ES-I3 (cell line): ENCODE measurements around the gene SYNPO2.

Experiments used
- H3K36me3 ChIP-seq: 2 replicates; pipeline ENCODE4 v1.6.1; 2013; ENCODE audit warnings: mild to moderate bottlenecking, low read length, control low read depth, moderate library complexity; ENCODE audit not compliant: insufficient read depth
- H3K4me1 ChIP-seq: 2 replicates; pipeline ENCODE4 v1.6.1; 2013; ENCODE audit warnings: mild to moderate bottlenecking, control low read depth, low read length; ENCODE audit not compliant: insufficient read depth
- H3K9ac ChIP-seq: 2 replicates; pipeline ENCODE4 v1.6.1; 2013; ENCODE audit warnings: low read depth, mild to moderate bottlenecking, low read length, moderate library complexity
- H3K9me3 ChIP-seq: 2 replicates; pipeline ENCODE4 v1.6.1; 2013; ENCODE audit warnings: mild to moderate bottlenecking, low read length, moderate library complexity; ENCODE audit not compliant: control insufficient read depth, insufficient read depth

Gene SYNPO2

GRCh38 chr4:119098306-119098705 is 209.7 kb downstream of the SYNPO2 start:
- no peak overlapping the region for H3K9ac ChIP-seq
- H3K9me3 ChIP-seq, result peaks cover 6% of the 10 kb centered on the region; the same call in 1 of the 2 replicates
- no peaks in the 10 kb centered on the region for H3K36me3 ChIP-seq
- peaks cover 14% of the 10 kb centered on the region for H3K4me1 ChIP-seq

GRCh38 chr4:119099227-119099810 is 210.7 kb downstream of the SYNPO2 start:
- Histone ChIP-seq H3K9me3 (peaks cover 6% of the 10 kb centered on the region; the same call in 1 of the 2 replicates), H3K9ac (no peak overlapping the region), H3K4me1 (peaks cover 20% of the 10 kb centered on the region), H3K36me3 (no peaks in the 10 kb centered on the region)

- Histone ChIP-seq H3K9ac (no peak overlapping the region), H3K4me1 (peaks cover 25% of the 10 kb centered on the region), H3K9me3 (peaks cover 6% of the 10 kb centered on the region; the same call in 1 of the 2 replicates), H3K36me3 (no peaks in the 10 kb centered on the region)
Observed at GRCh38 chr4:119100655-119101054, 212.0 kb downstream of the SYNPO2 start.

DNA sequence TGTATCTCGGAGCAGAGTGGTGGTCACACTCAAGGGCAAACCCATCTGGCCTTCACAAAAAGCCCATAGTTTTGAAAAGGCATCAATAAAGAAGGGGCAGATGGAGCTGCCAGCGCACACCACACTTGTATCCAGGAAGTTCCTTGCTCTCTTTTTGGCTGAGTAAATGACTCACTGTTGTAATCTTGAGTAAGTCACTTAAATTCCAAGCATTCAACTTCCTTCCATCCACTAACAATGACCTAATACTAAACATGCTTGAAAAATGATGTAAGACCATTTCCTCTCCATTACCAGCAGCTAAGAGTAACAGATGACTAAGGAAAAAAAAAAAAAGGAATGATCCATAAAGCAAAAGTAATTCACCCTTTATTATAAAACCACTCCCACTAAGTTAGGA is 214.6 kb downstream of the SYNPO2 start:
- peaks cover 31% of the 10 kb centered on the region for H3K4me1 ChIP-seq
- H3K9ac ChIP-seq, result no peak overlapping the region; the same call in 1 of the 2 replicates
- peaks cover 6% of the 10 kb centered on the region; the same call in 1 of the 2 replicates for H3K9me3 ChIP-seq
- no peaks in the 10 kb centered on the region for H3K36me3 ChIP-seq

DNA sequence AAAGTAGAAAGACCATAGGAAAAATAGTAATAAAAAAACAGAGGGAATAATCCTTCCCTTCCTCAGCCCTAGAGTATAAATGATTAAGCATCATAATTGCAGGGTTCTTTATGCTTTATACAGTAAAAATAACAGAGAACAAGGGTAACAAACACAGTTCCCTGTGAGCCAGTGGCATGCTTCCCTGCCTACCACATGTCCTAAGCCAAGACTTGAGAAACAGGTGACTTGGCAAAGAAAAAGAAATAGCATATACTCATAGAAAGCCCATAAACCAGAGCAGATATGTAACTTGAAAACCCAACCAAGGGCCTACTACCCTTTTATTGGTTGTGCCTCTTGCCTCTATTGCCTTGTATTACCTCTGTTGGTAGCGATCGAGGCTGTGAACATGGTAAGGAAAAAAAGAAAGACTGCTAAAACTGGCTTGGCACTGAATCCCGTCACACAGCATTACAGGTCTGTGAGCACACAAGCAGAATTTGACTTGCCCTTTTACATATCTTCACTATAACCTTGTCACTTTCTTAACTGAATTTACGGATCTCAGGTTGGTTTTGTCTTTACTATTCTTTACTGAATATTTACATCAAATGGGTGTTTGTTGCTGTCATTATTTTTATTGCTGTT is 216.1 kb downstream of the SYNPO2 start:
- peaks cover 6% of the 10 kb centered on the region; the same call in 1 of the 2 replicates for H3K9me3 ChIP-seq
- no peak overlapping the region for H3K9ac ChIP-seq
- no peaks in the 10 kb centered on the region for H3K36me3 ChIP-seq
- peaks cover 31% of the 10 kb centered on the region for H3K4me1 ChIP-seq

DNA sequence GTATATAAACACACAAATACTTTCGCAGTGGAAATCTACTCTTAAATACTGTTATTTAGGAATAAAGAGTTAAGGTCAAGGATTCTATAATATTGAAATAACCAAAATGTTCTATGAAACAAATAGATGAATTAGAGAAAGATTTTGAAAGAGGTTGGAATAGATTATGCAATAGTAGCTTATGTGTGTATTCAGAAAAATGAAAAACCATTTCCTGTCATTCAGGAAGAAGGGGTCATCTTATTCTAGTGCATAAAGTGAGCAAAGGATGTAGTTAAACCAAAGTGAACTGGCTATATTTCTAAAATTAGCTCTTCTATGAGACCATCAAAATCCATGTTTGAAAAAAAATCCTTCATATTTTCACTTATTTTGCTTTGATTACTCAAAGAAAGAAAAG is 217.0 kb downstream of the SYNPO2 start:
- no peaks in the 10 kb centered on the region for H3K36me3 ChIP-seq
- no peak overlapping the region for H3K9ac ChIP-seq
- H3K4me1 ChIP-seq, result peaks cover 31% of the 10 kb centered on the region

DNA sequence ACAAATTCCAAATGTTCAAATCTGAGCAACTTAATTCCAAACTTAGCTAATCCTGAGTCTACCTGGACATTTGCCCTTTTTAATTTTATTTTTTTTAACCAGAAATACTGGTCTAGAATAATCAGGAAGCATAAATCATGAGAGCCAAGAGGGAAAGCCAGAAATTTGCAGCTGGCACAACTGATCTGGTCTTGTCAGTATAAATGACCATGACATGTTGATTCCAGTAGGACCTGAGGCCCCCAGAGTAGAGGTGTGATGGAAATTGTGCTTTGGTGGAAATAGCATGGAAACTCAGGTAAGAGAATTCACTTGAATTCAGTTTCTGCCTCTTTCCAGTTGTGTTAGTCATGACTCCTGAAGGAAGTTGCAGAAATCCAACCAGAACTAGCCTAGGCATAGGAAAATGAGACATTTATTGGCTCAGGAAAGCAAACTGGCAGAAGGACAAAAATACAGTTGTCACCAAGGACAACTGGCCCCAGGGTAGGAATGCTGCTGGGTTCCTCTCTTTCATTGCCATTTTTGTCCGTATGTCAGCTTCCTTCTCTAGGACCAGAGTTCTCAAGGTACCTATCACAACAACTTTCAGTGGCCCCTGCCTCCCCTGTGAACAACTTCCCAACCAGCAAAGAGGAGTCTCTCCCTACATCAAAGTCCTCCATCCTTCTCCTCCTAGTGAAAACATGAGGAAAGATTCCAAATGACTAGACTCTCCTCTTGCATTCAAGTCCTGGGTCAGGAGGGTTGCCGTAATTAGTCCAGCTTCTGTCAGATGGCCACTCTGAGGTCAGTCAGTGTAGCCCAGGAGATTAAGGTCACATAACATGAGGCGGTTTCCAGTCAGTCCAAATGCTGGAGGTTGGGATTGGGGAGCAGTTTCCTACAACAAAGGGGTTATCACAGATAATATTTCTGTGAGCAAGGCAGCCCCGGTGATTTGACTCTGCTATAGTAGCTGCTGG is 217.7 kb downstream of the SYNPO2 start:
- Histone ChIP-seq H3K4me1 (peaks cover 31% of the 10 kb centered on the region), H3K36me3 (no peaks in the 10 kb centered on the region), H3K9ac (no peak overlapping the region), H3K9me3 (peaks cover 6% of the 10 kb centered on the region; the same call in 1 of the 2 replicates)

More for the DNA sequence above, 217.0 kb downstream of the SYNPO2 start:
- peaks cover 6% of the 10 kb centered on the region; the same call in 1 of the 2 replicates for H3K9me3 ChIP-seq

DNA sequence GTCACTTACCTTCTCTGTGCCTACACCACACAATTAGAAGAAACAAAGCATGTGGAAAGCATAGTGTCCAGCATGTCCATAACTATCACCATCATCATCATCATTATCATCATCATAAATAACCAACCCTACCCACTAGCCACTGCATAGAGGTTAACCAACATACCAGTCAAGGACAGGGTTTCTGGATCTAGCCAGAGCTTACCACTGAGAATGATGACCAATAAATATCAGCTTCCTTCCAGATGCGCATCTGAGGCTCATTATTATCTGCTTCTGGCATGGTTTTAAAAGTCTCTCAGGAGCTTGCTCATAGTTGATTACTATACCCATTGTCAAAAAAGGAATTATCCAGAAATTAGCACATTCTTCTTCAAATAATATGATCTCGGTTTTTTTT is 221.5 kb downstream of the SYNPO2 start:
- Histone ChIP-seq H3K36me3 (no peaks in the 10 kb centered on the region), H3K4me1 (peaks cover 11% of the 10 kb centered on the region; the same call in 1 of the 2 replicates)

More for the DNA sequence above, 221.5 kb downstream of the SYNPO2 start:
- Histone ChIP-seq H3K9ac (no peak overlapping the region), H3K9me3 (no peaks in the 10 kb centered on the region)
